ENCODE data around the gene RAD9A.

- TF ChIP-seq, protein P1, sequence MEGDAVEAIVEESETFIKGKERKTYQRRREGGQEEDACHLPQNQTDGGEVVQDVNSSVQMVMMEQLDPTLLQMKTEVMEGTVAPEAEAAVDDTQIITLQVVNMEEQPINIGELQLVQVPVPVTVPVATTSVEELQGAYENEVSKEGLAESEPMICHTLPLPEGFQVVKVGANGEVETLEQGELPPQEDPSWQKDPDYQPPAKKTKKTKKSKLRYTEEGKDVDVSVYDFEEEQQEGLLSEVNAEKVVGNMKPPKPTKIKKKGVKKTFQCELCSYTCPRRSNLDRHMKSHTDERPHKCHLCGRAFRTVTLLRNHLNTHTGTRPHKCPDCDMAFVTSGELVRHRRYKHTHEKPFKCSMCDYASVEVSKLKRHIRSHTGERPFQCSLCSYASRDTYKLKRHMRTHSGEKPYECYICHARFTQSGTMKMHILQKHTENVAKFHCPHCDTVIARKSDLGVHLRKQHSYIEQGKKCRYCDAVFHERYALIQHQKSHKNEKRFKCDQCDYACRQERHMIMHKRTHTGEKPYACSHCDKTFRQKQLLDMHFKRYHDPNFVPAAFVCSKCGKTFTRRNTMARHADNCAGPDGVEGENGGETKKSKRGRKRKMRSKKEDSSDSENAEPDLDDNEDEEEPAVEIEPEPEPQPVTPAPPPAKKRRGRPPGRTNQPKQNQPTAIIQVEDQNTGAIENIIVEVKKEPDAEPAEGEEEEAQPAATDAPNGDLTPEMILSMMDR (IDR thresholded peaks at IDR 0.05) = no peak
- TF ChIP-seq POLR2A (IDR thresholded peaks at IDR 0.05) (no peak), EP300 (IDR thresholded peaks at IDR 0.05) (no peak)
These were observed 28.4 kb downstream of the RAD9A start for GRCh38 chr11:67420147-67420645.
